ENCODE measurements around the gene MMP24.

The MMP24 gene

GRCh38 chr20:35298264-35298663, 71.8 kb downstream of the MMP24 start:
- no peaks in the 10 kb centered on the region for H3K27me3 ChIP-seq
- no peak for TF ChIP-seq CTCF (IDR thresholded peaks at IDR 0.05; ENCODE audit: low read depth, low read length)
- no peak for DNase-seq
- 0 out of 2 replicates have a peak, but pooled peaks cover 1% of the 10 kb centered on the region for H3K36me3 ChIP-seq
- H3K4me3 ChIP-seq (ENCODE audit: low read depth, low read length), result no peak overlapping the region
- H3K9me3 ChIP-seq, result no peaks in the 10 kb centered on the region
- peaks cover 6% of the 10 kb centered on the region; the same call in 1 of the 2 replicates for H3K4me1 ChIP-seq

DNA sequence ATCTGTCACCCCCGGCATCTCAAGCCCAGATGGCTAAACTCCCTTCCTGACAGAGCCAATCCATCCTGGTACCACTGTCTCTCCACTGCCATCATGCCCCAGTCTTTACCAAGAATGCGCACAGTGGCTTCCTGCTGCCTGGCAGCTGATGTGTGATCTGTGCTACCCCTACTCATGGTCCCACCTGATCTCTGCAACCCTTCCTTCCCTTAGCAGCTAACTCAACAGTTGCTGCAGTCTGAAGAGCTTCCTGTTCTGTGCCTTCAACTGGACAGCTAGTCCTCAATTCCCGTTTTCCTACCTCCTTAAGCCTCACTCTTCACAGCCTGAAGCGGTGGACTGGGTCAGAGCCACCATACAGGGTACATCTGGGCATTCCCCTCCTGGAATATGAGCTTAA, 73.3 kb downstream of the MMP24 start:
- DNase-seq, result no peak
- H3K36me3 ChIP-seq, result 0 out of 2 replicates have a peak, but pooled peaks cover 4% of the 10 kb centered on the region
- no peaks in the 10 kb centered on the region for H3K9me3 ChIP-seq
- H3K27me3 ChIP-seq, result no peaks in the 10 kb centered on the region
- H3K4me3 ChIP-seq (ENCODE audit: low read depth, low read length), result no peak overlapping the region
- peaks cover 6% of the 10 kb centered on the region; the same call in 1 of the 2 replicates for H3K4me1 ChIP-seq
- TF ChIP-seq CTCF (IDR thresholded peaks at IDR 0.05; ENCODE audit: low read depth, low read length), result no peak

DNA sequence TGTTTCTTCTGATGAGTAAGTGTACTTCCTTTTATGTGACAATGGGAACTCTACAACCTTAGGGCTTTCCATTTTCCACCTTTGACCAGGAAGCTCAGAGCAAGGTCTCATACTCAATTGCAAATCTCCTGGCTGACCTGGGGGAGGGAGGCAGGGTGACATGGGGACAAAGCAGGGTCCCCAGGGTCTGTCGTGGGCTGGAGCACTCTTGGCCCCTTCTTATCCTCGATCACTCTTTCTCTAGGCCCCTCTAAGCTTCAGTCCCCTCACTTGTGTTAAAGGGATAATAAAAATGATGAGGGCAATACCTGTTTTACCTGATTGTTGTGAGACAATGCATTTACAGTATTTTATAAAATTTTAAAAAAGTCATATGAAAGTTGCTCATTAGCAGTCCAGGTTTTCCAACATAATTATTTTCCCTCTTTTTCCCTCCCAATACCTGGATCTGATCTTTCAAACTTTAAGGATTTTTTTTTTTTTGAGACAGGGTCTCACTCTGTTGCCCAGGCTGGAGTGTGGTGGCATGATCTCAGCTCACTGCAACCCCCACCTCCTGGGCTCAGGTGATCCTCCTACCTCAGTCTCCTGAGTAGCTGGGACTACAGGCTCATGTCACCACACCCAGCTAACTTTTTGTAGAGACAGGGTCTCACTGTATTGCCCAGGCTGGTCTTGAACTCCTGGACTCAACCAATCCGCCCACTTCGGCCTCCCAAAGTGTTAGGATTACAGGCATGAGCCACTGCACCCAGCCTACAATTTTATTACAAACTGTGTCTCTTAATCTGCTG, 74.2 kb downstream of the MMP24 start:
- Histone ChIP-seq H3K9me3 (no peaks in the 10 kb centered on the region), H3K27me3 (no peaks in the 10 kb centered on the region), H3K4me3 (ENCODE audit: low read depth, low read length) (no peak overlapping the region), H3K36me3 (0 out of 2 replicates have a peak, but pooled peaks cover 4% of the 10 kb centered on the region), H3K4me1 (peaks cover 4% of the 10 kb centered on the region; the same call in 1 of the 2 replicates)
- DNase-seq, result no peak
- TF ChIP-seq CTCF (IDR thresholded peaks at IDR 0.05; ENCODE audit: low read depth, low read length), result no peak

DNA sequence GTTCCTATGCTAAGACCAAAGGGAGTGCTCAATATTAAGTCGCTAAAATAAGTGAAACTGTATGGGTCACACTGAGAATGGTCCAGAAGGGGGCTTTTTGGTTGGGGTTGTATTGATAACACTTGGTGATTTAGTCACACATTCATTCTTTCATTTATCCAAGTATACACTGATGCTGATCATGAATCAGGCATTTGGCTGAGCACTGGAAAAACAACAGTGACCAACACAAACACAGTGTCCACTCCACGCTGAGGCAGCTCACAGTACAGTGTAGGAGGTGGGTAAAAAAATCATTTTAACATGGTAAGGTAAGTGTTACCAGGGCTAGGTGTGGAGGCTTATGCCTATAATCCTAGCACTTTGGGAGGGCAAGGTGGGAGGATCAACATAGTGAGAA, 74.9 kb downstream of the MMP24 start:
- H3K9me3 ChIP-seq, result no peaks in the 10 kb centered on the region
- no peaks in the 10 kb centered on the region for H3K27me3 ChIP-seq
- 0 out of 2 replicates have a peak, but pooled peaks cover 4% of the 10 kb centered on the region for H3K36me3 ChIP-seq
- no peak for DNase-seq
- no peak overlapping the region for H3K4me3 ChIP-seq (ENCODE audit: low read depth, low read length)
- no peak for TF ChIP-seq CTCF (IDR thresholded peaks at IDR 0.05; ENCODE audit: low read depth, low read length)
- H3K4me1 ChIP-seq, result no peaks in the 10 kb centered on the region; the same call in 1 of the 2 replicates

GRCh38 chr20:35302421-35303335, 76.2 kb downstream of the MMP24 start:
- Histone ChIP-seq H3K36me3 (0 out of 2 replicates have a peak, but pooled peaks cover 4% of the 10 kb centered on the region), H3K4me3 (ENCODE audit: low read depth, low read length) (no peak overlapping the region), H3K27me3 (no peaks in the 10 kb centered on the region), H3K4me1 (no peaks in the 10 kb centered on the region), H3K9me3 (no peaks in the 10 kb centered on the region)
- DNase-seq, result no peak
- TF ChIP-seq CTCF (IDR thresholded peaks at IDR 0.05; ENCODE audit: low read depth, low read length), result no peak

All from BE2C (cell line).